OCI-LY7 (cell line): ENCODE measurements around the gene AMZ2. TPM values are rescaled to one million over a fixed set of nuclear protein-coding genes. Genes with fewer than 3 reads are reported as not detected.
A peak's percentile ranks its signal among the peaks of the same experiment; 100 is the strongest.

Experiments
- BruUV-seq: library from RNA; stranded (reverse); fragments of 400-500 nt; replicated peaks from 2 replicates; lab custom pipeline; 2021; lab: Mats Ljungman, UMichigan
- CTCF ChIA-PET: fragments of 300-600 bp; sonication (Branson Sonifier 250); formaldehyde crosslinking; loops from one replicate; lab custom pipeline; 2022; ENCODE audit warnings: antibody characterized with exemption; ENCODE audit not compliant: unreplicated experiment; lab: Charles Lee
- POLR2A ChIA-PET: fragments of 300-600 bp; sonication (Branson Sonifier 250); formaldehyde crosslinking; loops from one replicate; lab custom pipeline; 2022; ENCODE audit warnings: antibody characterized with exemption; lab: Charles Lee
- DNase-seq: peaks from one replicate; pipeline ENCODE4 v3.0.0-alpha.2; 2015; ENCODE audit warnings: low spot score
- H2AFZ ChIP-seq: fragments of 200-600 bp; sonication (generic), shearing (Covaris generic); 2 replicates; pipeline ENCODE4 v1.6.1; 2014; ENCODE audit warnings: mild to moderate bottlenecking, antibody characterized with exemption, low read length, moderate library complexity
- H3K27ac ChIP-seq: fragments of 200-600 bp; sonication (generic); 2 replicates; pipeline ENCODE4 v1.5.1; 2014; ENCODE audit warnings: mixed run types, low read depth, mild to moderate bottlenecking, moderate library complexity, low read length, inconsistent platforms; ENCODE audit not compliant: poor library complexity, severe bottlenecking
- H3K36me3 ChIP-seq: fragments of 200-600 bp; sonication (generic); 2 replicates; pipeline ENCODE4 v1.6.1; 2014; ENCODE audit warnings: mild to moderate bottlenecking, antibody characterized with exemption, low read length, moderate library complexity, mixed read lengths; ENCODE audit not compliant: insufficient read depth
- H3K4me1 ChIP-seq: fragments of 200-600 bp; sonication (generic); 2 replicates; pipeline ENCODE4 v1.5.1; 2014; ENCODE audit warnings: mild to moderate bottlenecking, low read length; ENCODE audit not compliant: insufficient read depth, poor library complexity, severe bottlenecking
- H3K4me2 ChIP-seq: fragments of 200-600 bp; sonication (generic); 2 replicates; pipeline ENCODE4 v1.6.1; 2014; ENCODE audit warnings: mild to moderate bottlenecking, low read length
- H3K4me3 ChIP-seq: fragments of 200-600 bp; sonication (generic); 2 replicates; pipeline ENCODE4 v1.5.1; 2014; ENCODE audit warnings: mild to moderate bottlenecking, low read depth, low read length; ENCODE audit not compliant: poor library complexity, severe bottlenecking
- H3K79me2 ChIP-seq: fragments of 200-600 bp; sonication (generic); 2 replicates; pipeline ENCODE4 v1.6.1; 2016; ENCODE audit warnings: low read depth, mild to moderate bottlenecking, low read length, moderate library complexity, mixed read lengths; ENCODE audit not compliant: insufficient read depth
- H3K9me2 ChIP-seq: fragments of 200-600 bp; sonication (generic); 2 replicates; pipeline ENCODE4 v1.6.1; 2016; ENCODE audit warnings: mild to moderate bottlenecking, low read length, mixed read lengths; ENCODE audit not compliant: insufficient read depth
- H3K9me3 ChIP-seq: fragments of 200-600 bp; sonication (generic); 2 replicates; pipeline ENCODE4 v1.6.1; 2014; ENCODE audit warnings: mild to moderate bottlenecking, mixed run types, low read length, mixed read lengths
- H4K20me1 ChIP-seq: fragments of 200-600 bp; sonication (generic); 2 replicates; pipeline ENCODE4 v1.6.1; 2014; ENCODE audit warnings: mild to moderate bottlenecking, antibody characterized with exemption, low read length, moderate library complexity, mixed read lengths; ENCODE audit not compliant: insufficient read depth
- EZH2phosphoT487 ChIP-seq: fragments of 200-600 bp; sonication (generic); IDR thresholded peaks from 2 replicates; pipeline ENCODE4 v1.6.1; 2018; ENCODE audit warnings: low read depth, borderline replicate concordance, mild to moderate bottlenecking, mixed run types, antibody characterized with exemption, low read length, moderate library complexity, mixed read lengths
- intact Hi-C: fragments of 100-400 bp; cut with micrococcal nuclease; formaldehyde crosslinking; loops from one replicate; pipeline ENCODE4 v1.10.0; 2022; ENCODE audit not compliant: unreplicated experiment
- total RNA-seq, 2 experiments: library from RNA; depleted of rRNA in 1 of 2; stranded (reverse); fragments of >200 nt in 1 of 2; shearing (Covaris generic) in 1 of 2; gene quantifications; 2 replicates each; pipeline ENCODE4 v1.2.3, GENCODE V29; 2014 to 2022
- TF ChIP-seq, protein P1 (sequence below): fragments of 200-600 bp; sonication (generic); conservative IDR thresholded peaks from 2 replicates; pipeline ENCODE4 v1.5.1; 2014; ENCODE audit warnings: mild to moderate bottlenecking, antibody characterized with exemption, low read length, moderate library complexity, mixed read lengths

The AMZ2 gene
- total RNA-seq, 2 experiments from 2014 or later = 117 to 248 TPM

DNA sequence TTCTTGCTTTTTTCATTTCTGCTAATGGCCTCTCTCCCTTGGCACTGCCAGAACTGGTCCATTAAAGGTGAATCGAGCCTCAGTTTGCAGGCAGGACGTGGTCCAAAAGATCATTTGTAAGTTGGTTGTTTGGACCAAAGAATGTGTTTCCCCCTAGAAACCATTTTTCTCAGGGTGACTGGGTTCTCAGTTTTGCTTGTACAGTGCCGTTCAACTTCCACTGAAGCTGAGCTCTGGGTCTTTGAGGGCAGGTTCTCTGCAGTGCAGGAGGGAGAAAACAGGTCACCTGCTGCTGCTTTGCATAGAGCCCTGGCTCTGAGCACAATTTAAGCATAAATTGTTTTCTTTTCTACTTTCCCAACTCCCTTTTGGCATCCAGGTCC, 9.0 kb upstream of the AMZ2 start:
- peak overlapping the region; percentile 96 for H3K27ac ChIP-seq
- H3K9me3 ChIP-seq = peaks cover 8% of the 10 kb centered on the region; the same call in 1 of the 2 replicates
- ChIA-PET CTCF (interaction anchor here (1.3 kb wide), 1 partner anchor 9 kb away, joined by 9 read pairs; the partner anchor contains the start of gene AMZ2), POLR2A (interaction anchor here (0.5 to 7.0 kb wide), 10 partner anchors 9 to 1086 kb away, joined by 3 to 154 read pairs (median 6); partner anchors contain the start of genes AMZ2 and WIPI1)
- intact Hi-C loops = loop anchor here (1.0 kb wide), 1 partner anchor 34 kb away; no protein-coding TSS in a partner anchor
- peaks cover 88% of the 10 kb centered on the region for H3K4me1 ChIP-seq
- H3K4me2 ChIP-seq = peak overlapping the region; percentile 84
- H3K9me2 ChIP-seq = no peaks in the 10 kb centered on the region
- no peak overlapping the region; the same call in 1 of the 2 replicates for H2AFZ ChIP-seq
- no peak for TF ChIP-seq EZH2phosphoT487
- TF ChIP-seq, protein P1, sequence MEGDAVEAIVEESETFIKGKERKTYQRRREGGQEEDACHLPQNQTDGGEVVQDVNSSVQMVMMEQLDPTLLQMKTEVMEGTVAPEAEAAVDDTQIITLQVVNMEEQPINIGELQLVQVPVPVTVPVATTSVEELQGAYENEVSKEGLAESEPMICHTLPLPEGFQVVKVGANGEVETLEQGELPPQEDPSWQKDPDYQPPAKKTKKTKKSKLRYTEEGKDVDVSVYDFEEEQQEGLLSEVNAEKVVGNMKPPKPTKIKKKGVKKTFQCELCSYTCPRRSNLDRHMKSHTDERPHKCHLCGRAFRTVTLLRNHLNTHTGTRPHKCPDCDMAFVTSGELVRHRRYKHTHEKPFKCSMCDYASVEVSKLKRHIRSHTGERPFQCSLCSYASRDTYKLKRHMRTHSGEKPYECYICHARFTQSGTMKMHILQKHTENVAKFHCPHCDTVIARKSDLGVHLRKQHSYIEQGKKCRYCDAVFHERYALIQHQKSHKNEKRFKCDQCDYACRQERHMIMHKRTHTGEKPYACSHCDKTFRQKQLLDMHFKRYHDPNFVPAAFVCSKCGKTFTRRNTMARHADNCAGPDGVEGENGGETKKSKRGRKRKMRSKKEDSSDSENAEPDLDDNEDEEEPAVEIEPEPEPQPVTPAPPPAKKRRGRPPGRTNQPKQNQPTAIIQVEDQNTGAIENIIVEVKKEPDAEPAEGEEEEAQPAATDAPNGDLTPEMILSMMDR = no peak
- peaks cover 80% of the 10 kb centered on the region for H3K79me2 ChIP-seq
- peak overlapping the region; percentile 65 for H3K4me3 ChIP-seq
- peak; percentile 63 for DNase-seq
- no TSS peak for BruUV-seq
- peaks cover 17% of the 10 kb centered on the region for H3K36me3 ChIP-seq
- no peaks in the 10 kb centered on the region for H4K20me1 ChIP-seq

DNA sequence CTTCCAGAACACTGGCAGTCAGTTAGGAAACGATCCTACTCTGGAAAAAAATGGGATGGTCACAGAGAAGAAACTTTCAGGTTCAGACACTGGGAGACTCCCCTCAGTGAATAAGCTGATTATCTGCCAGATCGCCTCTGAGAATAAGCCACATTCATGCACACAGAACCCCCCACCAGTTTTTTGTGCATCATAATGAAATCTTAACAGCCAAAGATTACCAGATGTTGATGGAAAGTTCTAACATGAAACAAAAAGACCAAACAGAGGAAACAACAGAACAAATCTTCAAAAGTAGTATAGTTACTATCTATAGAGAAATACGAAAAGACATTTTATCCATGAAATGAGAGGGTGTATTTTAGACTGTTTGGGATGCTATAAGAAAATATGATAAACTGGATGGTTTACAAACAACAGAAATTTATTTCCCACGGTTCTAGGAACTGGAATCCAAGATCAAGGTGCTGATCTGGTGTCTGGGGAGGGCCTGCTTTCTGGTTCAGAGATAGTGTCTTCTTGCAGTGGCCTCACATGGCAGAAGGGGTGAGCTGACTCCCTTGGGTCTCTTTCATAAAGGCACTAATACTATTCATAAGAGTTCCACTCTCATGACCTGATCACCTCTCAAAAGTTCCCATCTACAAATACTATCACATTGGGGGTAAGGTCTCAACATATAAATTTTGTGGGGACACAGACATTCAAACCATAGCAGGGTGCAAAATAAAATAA, 8.0 kb upstream of the AMZ2 start:
- Histone ChIP-seq H3K4me2 (peak overlapping the region; percentile 84), H3K9me2 (no peaks in the 10 kb centered on the region), H2AFZ (no peak overlapping the region; the same call in 1 of the 2 replicates), H3K4me3 (peak overlapping the region; percentile 65), H3K27ac (peak overlapping the region; percentile 96), H3K79me2 (peaks cover 78% of the 10 kb centered on the region), H3K36me3 (peaks cover 13% of the 10 kb centered on the region), H4K20me1 (no peaks in the 10 kb centered on the region), H3K4me1 (peaks cover 91% of the 10 kb centered on the region), H3K9me3 (peaks cover 8% of the 10 kb centered on the region; the same call in 1 of the 2 replicates)
- peak; percentile 52 for DNase-seq
- intact Hi-C loops = no loop called here
- no TSS peak for BruUV-seq
- no peak for TF ChIP-seq EZH2phosphoT487
- TF ChIP-seq, protein P1 = peak; percentile 32; the same call in 1 of the 2 replicates
- POLR2A ChIA-PET = interaction anchor here (0.9 to 4.1 kb wide), 6 partner anchors 9 to 67 kb away, joined by 3 to 55 read pairs (median 4); partner anchors contain the start of gene AMZ2
- CTCF ChIA-PET = no interaction called here
